Measurements from ENCODE around the gene TJAP1.
"Not testable (repeated sequence)": the region's sequence is repeated elsewhere in the genome, so short reads cannot be mapped to it uniquely, and the experiment has no call there.

DNA sequence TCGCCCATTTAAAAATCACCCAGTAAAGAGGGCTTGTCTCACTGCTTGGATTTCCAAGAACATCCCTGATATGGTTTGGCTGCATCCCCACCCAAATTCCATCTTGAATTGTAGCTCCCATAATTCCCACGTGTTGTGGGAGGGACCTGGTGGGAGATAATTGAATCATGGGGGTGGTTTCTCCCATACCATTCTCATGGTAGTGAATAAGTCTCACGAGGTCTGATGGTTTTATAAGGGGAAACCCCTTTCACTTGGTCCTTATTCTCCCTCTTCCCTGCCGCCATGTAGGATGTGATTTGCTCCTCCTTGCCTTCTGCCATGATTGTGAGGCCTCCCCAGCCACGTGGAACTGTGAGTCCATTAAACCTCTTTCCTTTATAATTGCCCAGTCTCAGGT is 10.1 kb upstream of the TJAP1 start:
- not testable (repeated sequence) for TF ChIP-seq CTCF, POLR2A (IDR thresholded peaks at IDR 0.05)
